HG03280 (cell line): ENCODE measurements around the gene NUP50.
A peak's percentile ranks its signal among the peaks of the same experiment; 100 is the strongest.

Source experiments
- ATAC-seq: cut with Tn5 transposase; IDR thresholded peaks from one replicate; pipeline ENCODE4 v1.9.1; 2021; ENCODE audit warnings: mild to moderate bottlenecking, moderate library complexity; ENCODE audit not compliant: unreplicated experiment

Gene NUP50

GRCh38 chr22:45207981-45208664 is 44.4 kb downstream of the NUP50 start:
- no peak for ATAC-seq

DNA sequence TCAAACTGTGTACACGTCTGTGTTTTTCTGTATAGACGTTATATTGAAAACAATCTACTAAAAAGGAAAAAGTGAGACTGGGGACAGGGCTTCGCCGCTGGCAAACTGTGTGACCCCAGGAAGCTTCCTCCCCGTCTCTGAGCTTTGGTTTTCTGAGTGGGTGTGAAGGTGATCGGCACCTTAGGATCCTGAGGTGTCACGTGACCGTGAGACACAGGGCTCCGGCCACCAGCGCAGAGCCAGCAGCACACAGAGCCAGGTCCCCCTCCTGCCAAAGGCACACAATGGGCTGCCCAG is 44.9 kb downstream of the NUP50 start:
- ATAC-seq = no peak

DNA sequence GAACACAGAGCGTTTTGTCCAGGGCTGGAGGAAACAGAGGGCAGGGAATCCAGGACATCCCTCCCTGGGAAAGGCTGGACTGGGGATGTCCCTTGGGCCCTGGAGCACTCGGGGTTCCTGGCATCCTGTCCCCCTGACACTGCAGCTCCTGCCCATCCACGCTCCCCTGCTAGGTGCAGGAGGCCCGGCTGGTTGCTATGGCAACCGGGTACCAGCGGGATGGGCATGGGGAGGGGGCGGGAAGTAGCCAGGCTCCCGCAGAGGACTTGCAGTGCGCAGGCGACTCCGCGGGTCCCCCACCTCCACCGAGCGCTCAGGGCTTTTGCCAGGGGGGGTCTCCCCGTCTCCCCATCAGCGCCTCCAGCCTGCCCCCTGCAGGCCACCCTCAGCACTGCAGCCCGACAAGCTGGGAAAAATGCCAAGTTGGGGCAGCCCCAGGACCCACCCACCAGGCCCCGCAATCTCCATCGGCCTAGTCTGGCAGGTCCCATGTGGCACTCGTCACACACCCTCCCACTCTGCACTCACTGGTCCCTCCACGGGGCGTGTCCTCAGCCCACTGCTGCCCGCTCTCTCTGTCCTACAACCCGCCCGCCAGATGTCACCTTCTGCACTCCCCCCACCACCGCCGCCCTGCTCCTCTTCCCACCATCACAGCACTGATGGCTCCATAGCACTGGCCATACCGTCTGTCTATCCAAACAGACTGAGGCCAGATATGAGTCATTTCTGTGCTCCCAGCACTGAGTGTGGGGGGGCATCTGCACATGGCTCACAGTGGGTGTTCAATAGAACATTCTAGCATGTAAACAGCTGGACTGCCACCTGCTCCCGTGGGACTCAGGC is 45.5 kb downstream of the NUP50 start:
- no peak for ATAC-seq

DNA sequence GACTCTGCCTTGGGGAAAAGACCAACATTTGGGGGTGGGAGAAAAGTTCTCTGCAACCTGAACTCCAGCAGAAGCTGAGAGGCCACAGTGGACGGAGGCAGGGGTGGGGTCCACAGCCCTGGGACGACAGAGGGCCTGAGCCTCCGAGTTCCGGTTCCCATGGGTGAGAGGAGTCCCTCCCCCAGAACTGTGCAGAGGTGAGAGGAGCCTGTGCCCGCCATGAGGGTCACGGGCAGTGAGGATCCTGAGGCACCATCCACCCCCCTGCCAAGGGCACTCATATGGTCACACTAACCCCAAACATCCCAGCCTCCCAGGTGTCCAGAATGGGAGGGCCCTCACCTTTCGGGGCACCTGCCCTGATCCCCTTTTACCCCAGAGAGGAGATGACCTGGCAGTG is 46.4 kb downstream of the NUP50 start:
- ATAC-seq = no peak

GRCh38 chr22:45210577-45210976 is 46.9 kb downstream of the NUP50 start:
- no peak for ATAC-seq

- no peak for ATAC-seq
Observed at GRCh38 chr22:45210991-45211390, 47.3 kb downstream of the NUP50 start.

DNA sequence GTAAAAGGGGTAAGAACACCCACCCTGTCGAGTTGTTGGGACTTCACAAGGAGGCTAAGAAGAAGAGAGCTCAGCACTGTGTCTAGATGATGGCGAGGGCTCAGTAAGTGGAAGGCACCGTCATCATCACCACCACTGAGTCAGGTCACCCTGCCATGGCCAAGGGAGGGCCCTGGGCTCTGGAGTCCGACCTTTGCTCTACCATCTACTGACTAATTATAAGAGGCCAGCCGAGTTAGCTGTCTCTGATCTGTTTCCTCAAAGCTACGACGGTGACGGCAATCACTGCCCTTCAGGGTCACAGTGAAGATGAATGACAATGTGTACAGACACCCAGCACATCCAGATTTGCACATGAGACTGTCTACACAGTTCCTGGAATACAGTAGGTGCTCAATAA is 47.7 kb downstream of the NUP50 start:
- no peak for ATAC-seq

DNA sequence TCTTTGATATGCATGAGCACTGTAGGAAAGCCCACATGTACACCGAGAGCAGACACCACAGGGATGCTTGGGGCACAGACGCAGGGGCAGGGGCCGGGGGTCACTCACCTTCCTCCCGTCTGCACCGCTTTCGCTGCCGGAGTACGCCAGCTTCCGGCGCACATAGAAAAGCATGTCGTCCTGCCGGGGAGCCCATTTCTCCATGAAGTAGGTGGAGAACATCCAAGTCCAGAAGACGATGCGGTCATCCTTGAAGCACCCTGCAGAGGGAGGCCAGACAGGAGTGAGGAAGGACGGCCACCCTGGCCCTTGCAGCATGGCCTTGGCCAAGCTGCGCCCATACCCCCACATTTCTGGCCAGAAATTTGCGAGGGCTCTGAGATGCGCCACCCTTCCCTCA is 48.1 kb downstream of the NUP50 start:
- no peak for ATAC-seq

DNA sequence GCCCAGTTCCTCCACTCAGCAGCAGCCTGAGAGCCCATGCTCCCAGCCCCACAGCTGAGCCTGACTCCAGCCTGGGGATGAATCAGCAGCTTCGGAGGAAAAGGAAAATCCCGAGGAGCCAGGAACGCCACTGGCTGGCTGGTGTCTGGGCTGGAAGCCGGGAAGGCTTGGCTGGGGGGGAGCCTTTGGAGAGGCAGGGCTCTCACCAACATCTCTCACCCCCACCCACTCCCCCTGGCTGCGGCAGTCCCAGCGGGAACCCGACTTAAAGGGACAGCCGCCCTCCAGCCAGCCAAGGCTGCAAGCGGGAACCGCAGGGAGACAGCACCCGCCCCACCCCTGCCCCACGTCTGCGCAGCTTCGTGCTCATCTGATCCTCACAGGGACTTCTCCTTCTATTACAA is 48.6 kb downstream of the NUP50 start:
- no peak for ATAC-seq

DNA sequence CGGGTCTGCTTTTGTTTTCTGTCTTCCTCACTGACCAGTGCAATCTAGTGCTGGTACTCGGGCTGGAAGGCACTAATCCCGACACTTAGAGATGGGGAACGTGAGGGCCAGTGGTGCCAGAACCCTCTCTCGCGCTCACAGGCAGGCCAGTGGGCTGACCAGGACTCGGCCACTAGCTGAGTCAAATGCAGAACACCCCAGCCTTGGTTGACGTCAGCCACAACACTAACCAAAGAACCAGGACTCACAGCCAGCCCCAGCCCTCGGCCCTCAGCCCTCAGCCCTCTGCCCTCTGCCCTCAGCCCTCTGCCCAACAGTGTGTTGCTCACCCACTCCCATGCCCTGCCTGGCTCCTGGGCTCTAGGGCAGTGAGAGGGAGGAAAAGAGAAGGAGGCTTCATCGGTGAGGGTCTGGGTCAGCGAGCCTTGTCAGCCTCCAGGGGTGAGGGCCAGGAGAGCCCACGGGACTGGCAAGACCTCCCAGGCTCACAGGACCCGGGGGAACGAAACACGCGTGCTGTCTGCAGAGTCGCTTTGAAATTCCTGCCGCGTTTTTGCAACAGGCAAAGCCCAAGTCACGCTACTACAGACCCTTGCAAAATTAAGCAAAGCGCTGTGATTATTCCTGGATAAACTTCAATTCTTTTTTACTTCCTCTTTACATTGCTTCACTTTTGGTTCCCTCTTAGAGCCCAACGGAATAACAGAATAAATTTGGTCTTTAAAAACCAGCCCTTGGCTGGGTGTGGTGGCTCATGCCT is 49.4 kb downstream of the NUP50 start:
- ATAC-seq = no peak

- no peak for ATAC-seq
Observed at GRCh38 chr22:45216133-45217003, 52.6 kb downstream of the NUP50 start.

DNA sequence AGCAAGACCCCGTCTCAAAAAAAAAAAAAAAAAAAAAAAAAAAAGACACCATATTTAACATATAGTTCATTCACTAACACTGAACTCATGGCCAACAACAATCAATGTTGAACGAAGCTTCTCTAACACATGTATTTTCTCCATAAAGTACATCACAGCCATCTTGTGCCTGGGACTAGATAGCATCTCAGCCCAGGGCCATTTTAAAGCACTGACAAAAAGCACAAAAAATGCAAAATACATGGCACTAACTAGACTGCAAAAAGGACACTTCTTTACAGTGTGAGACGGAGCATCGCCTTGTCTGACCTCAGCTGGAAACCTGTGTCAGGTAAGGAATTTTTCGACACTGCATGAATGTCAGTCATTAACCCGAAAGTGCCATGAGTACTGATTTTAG is 53.6 kb downstream of the NUP50 start:
- no peak for ATAC-seq

DNA sequence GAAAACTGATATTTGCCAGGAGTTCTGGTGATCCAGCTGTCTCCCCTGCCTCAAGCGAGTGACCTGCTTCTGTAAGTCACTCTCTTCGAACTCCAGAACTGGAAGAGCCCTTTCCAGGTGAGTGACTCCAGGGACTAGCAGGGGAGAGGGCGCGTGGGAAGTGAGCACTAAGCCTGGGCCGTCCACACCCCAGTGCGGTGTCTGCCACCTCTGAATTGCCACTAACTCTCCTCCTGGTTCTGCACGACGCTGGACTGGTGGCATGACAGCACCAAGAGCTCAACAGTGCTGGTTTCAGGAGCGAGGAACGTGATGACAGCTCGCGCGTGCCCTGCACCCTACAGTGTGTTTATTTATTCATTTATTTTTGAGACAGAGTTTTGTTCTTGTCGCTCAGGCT is 54.1 kb downstream of the NUP50 start:
- no peak for ATAC-seq

GRCh38 chr22:45218976-45219375 is 55.3 kb downstream of the NUP50 start:
- ATAC-seq = peak; percentile 76

GRCh38 chr22:45221201-45221600 is 57.5 kb downstream of the NUP50 start:
- no peak for ATAC-seq

DNA sequence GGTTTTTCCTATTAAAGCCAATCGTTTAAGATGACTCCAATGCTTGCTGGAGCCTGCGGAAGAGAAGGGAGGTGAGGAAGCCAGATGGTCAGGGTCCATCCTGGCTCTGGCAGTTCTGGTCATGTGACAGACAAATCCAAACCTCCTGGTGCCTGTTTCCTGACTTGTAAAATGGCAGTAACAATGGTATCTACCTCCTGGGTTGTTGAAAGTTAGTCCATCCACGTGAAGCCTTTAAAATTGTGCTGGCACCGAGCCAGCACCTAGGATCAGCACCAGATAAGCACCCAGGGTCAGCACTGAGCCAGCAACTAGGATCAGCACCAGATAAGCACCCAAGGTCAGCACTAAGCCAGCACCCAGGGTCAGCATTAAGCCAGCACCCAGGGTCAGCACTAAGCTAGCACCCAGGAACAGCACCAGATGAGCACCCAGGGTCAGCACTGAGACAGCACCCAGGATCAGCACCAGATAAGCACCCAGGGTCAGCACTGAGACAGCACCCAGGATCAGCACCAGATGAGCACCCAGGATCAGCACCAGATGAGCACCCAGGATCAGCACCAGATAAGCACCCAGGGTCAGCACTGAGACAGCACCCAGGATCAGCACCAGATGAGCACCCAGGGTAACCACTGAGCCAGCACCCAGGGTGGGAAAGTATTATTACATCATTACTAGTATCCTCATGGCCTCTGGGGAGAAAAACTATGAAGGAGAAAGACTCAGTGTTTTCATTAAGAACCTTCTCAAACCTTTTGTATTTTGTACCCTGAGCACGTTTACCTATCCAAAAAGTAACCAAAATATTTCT is 59.8 kb downstream of the NUP50 start:
- no peak for ATAC-seq

GRCh38 chr22:45224331-45224730 is 60.6 kb downstream of the NUP50 start:
- no peak for ATAC-seq

- no peak for ATAC-seq
Observed at GRCh38 chr22:45224988-45225731, 61.4 kb downstream of the NUP50 start.

GRCh38 chr22:45225732-45226502 is 62.2 kb downstream of the NUP50 start:
- no peak for ATAC-seq
